B cell (primary cell): ENCODE measurements around the gene GRID1. TPM values are rescaled to one million over a fixed set of nuclear protein-coding genes. Genes with fewer than 3 reads are reported as not detected.

Source experiments
- ATAC-seq: fragments of 200-7000 bp; cut with Tn5 transposase; one replicate; pipeline ENCODE4 v1.10.0; 2021; ENCODE audit warnings: low read depth, mild to moderate bottlenecking, moderate number of reproducible peaks, moderate library complexity
- CTCF ChIA-PET: fragments of 350-600 bp; sonication (Branson Sonifier 250); formaldehyde crosslinking; loops from one replicate; lab custom pipeline; 2021; ENCODE audit warnings: antibody characterized with exemption, inconsistent platforms; lab: Charles Lee
- POLR2A ChIA-PET: fragments of 350-600 bp; sonication (Branson Sonifier 250); formaldehyde crosslinking; loops from one replicate; lab custom pipeline; 2021; ENCODE audit warnings: antibody characterized with exemption; lab: Charles Lee
- DNase-seq: peaks from one replicate; pipeline ENCODE4 v3.0.0; 2013
- H2AFZ ChIP-seq: 2 replicates; pipeline ENCODE4 v1.6.1; 2012; ENCODE audit warnings: mild to moderate bottlenecking, low read depth, low read length; ENCODE audit not compliant: insufficient read depth, poor library complexity, severe bottlenecking
- H3K27ac ChIP-seq, 2 donors: 1 replicate in 1 of 2; 2 replicates in 1 of 2; pipeline ENCODE4 v1.5.1; 2012 to 2013; ENCODE audit warnings: low read length in 2 of 2, mild to moderate bottlenecking in 2 of 2, moderate library complexity in 1 of 2
- H3K27me3 ChIP-seq, 4 experiments: fragments of 200-600 bp in 1 of 4; sonication (generic) in 1 of 4; replicated peaks in 1 of 4; 1 replicate in 2 of 4; 2 replicates in 2 of 4; pipeline versions ENCODE4 v1.6.1 to v1.7.0; 2013 to 2016; ENCODE audit warnings: low read length in 3 of 4, mild to moderate bottlenecking in 2 of 4, mixed read lengths in 1 of 4, moderate library complexity in 1 of 4; ENCODE audit not compliant: insufficient read depth in 4 of 4, control insufficient read depth in 3 of 4; ENCODE audit errors: control extremely low read depth in 1 of 4
- H3K36me3 ChIP-seq, 2 experiments: replicated peaks in 1 of 2; 1 replicate in 1 of 2; 2 replicates in 1 of 2; pipeline versions ENCODE4 v1.6.1 to v1.7.1; 2013; ENCODE audit warnings: low read length in 1 of 2; ENCODE audit not compliant: insufficient read depth in 2 of 2, control insufficient read depth in 1 of 2; ENCODE audit errors: control extremely low read depth in 1 of 2, extremely low read depth in 1 of 2
- H3K4me1 ChIP-seq, 2 donors: fragments of 200-600 bp in 1 of 2; sonication (generic) in 1 of 2; 1 replicate in 1 of 2; 2 replicates in 1 of 2; pipeline versions ENCODE4 v1.5.1 to v1.6.1; 2013 to 2017; ENCODE audit warnings: low read length in 2 of 2; ENCODE audit not compliant: control insufficient read depth in 2 of 2, insufficient read depth in 2 of 2
- H3K4me2 ChIP-seq: replicated peaks from 2 replicates; pipeline ENCODE3; 2012; ENCODE audit warnings: mild to moderate bottlenecking, low read depth, low read length; ENCODE audit not compliant: poor library complexity, severe bottlenecking
- H3K4me3 ChIP-seq, 5 experiments: fragments of 200-600 bp in 1 of 5; sonication (generic) in 1 of 5; 1 replicate in 3 of 5; 2 replicates in 2 of 5; pipeline versions ENCODE4 v1.5.1 to v1.7.0; 2011 to 2016; ENCODE audit warnings: low read length in 4 of 5, mild to moderate bottlenecking in 4 of 5, low read depth in 2 of 5, control low read depth in 1 of 5, moderate library complexity in 1 of 5; ENCODE audit not compliant: insufficient read depth in 1 of 5; ENCODE audit errors: control extremely low read depth in 1 of 5, extremely low read depth in 1 of 5
- H3K79me2 ChIP-seq: fragments of 200-600 bp; sonication (generic); one replicate; pipeline ENCODE4 v1.6.0; 2016; ENCODE audit warnings: low read length; ENCODE audit not compliant: control insufficient read depth, insufficient read depth
- H3K9ac ChIP-seq: fragments of 200-600 bp; sonication (generic); 2 replicates; pipeline ENCODE4 v1.6.1; 2017; ENCODE audit warnings: mild to moderate bottlenecking, low read length, moderate library complexity
- H3K9me3 ChIP-seq, 3 donors: one replicate each; pipeline versions ENCODE4 v1.6.1 to v1.7.1; 2013; ENCODE audit warnings: low read length in 2 of 3; ENCODE audit not compliant: control insufficient read depth in 2 of 3, insufficient read depth in 1 of 3; ENCODE audit errors: control extremely low read depth in 1 of 3
- H4K20me1 ChIP-seq: 2 replicates; pipeline ENCODE4 v1.6.0; 2012; ENCODE audit warnings: mild to moderate bottlenecking, low read length; ENCODE audit not compliant: insufficient read depth, control insufficient read depth, poor library complexity, severe bottlenecking
- H3K27ac Mint-ChIP-seq: one replicate; pipeline ENCODE4 v1.8.0; 2021; ENCODE audit warnings: mixed read lengths
- H3K27me3 Mint-ChIP-seq: one replicate; pipeline ENCODE4 v1.8.0; 2021; ENCODE audit warnings: mixed read lengths
- H3K4me1 Mint-ChIP-seq: one replicate; pipeline ENCODE4 v1.8.0; 2021; ENCODE audit warnings: mixed read lengths
- H3K4me3 Mint-ChIP-seq: one replicate; pipeline ENCODE4 v1.8.0; 2021; ENCODE audit warnings: mixed read lengths
- H3K9me3 Mint-ChIP-seq: one replicate; pipeline ENCODE4 v1.8.0; 2022; ENCODE audit warnings: mixed read lengths; ENCODE audit not compliant: insufficient read depth
- EZH2 ChIP-seq: IDR thresholded peaks from 2 replicates; pipeline ENCODE4 v1.6.1; 2012; ENCODE audit warnings: borderline replicate concordance, low read depth, mild to moderate bottlenecking, moderate library complexity, low read length; ENCODE audit not compliant: insufficient read depth, poor library complexity, severe bottlenecking
- WGBS: methylation state at CpG from one replicate; pipeline ENCODE4 v1.1.5; 2013; ENCODE audit warnings: missing lambda C conversion rate; ENCODE audit not compliant: insufficient coverage; 5-methylcytosine and 5-hydroxymethylcytosine counted together
- intact Hi-C: fragments of 100-400 bp; cut with micrococcal nuclease; formaldehyde crosslinking; loops from one replicate; pipeline ENCODE4 v1.10.0; 2022
- polyA plus RNA-seq: library from polyadenylated mRNA; depleted of rRNA; stranded (reverse); fragments of >200 nt; gene quantifications from 2 replicates; pipeline ENCODE4 v1.2.3, GENCODE V29; 2012
- total RNA-seq, 2 donors: library from RNA; stranded (reverse); fragments of 120-200 nt in 1 of 2; gene quantifications; 1 replicate in 1 of 2; 2 replicates in 1 of 2; pipeline versions ENCODE4 v1.2.3 to v1.2.4, GENCODE V29; 2013 to 2022
- TF ChIP-seq, protein P1 (sequence below): fragments of 200-600 bp; IDR thresholded peaks from one replicate; pipeline ENCODE4 v1.8.0; 2022; ENCODE audit warnings: antibody characterized with exemption, mild to moderate bottlenecking

GRID1 gene
- total and polyA plus RNA-seq, 2 donors (not counting 1 experiment from before 2014, with no cell fraction given) = not detected

GRCh38 chr10:85612378-85612775 lies 754.2 kb downstream of the GRID1 start:
- POLR2A ChIA-PET = no interaction called here
- intact Hi-C loops = no loop called here

GRCh38 chr10:85611746-85612377 lies 754.7 kb downstream of the GRID1 start:
- no peaks in the 10 kb centered on the region for H3K9me3 ChIP-seq
- Mint-ChIP-seq H3K4me1 (peaks cover 10% of the 10 kb centered on the region), H3K9me3 (no peaks in the 10 kb centered on the region), H3K4me3 (peak overlapping the region; percentile 13), H3K27me3 (no peaks in the 10 kb centered on the region), H3K27ac (no peak overlapping the region)
- H4K20me1 ChIP-seq = no peaks in the 10 kb centered on the region
- H3K27ac ChIP-seq = no peak overlapping the region
- no peak for ATAC-seq
- H3K9ac ChIP-seq = no peak overlapping the region
- intact Hi-C loops = no loop called here
- peaks cover 0 to 10% of the 10 kb centered on the region in 2 donors for H3K4me1 ChIP-seq
- DNase-seq = no peak
- no peak for TF ChIP-seq EZH2
- TF ChIP-seq, protein P1, sequence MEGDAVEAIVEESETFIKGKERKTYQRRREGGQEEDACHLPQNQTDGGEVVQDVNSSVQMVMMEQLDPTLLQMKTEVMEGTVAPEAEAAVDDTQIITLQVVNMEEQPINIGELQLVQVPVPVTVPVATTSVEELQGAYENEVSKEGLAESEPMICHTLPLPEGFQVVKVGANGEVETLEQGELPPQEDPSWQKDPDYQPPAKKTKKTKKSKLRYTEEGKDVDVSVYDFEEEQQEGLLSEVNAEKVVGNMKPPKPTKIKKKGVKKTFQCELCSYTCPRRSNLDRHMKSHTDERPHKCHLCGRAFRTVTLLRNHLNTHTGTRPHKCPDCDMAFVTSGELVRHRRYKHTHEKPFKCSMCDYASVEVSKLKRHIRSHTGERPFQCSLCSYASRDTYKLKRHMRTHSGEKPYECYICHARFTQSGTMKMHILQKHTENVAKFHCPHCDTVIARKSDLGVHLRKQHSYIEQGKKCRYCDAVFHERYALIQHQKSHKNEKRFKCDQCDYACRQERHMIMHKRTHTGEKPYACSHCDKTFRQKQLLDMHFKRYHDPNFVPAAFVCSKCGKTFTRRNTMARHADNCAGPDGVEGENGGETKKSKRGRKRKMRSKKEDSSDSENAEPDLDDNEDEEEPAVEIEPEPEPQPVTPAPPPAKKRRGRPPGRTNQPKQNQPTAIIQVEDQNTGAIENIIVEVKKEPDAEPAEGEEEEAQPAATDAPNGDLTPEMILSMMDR = no peak
- POLR2A ChIA-PET = no interaction called here
- no peak overlapping the region for H3K4me3 ChIP-seq
- no peak overlapping the region for H3K4me2 ChIP-seq
- CTCF ChIA-PET = no interaction called here
- H3K27me3 ChIP-seq = no peaks in the 10 kb centered on the region
- no peak overlapping the region for H2AFZ ChIP-seq
- no peaks in the 10 kb centered on the region for H3K36me3 ChIP-seq
- no peaks in the 10 kb centered on the region for H3K79me2 ChIP-seq
- 75% methylated on average over 6 of the region's 7 CpGs for WGBS

More at GRCh38 chr10:85612378-85612775, 754.2 kb downstream of the GRID1 start:
- CTCF ChIA-PET = no interaction called here
- DNase-seq (peak; percentile 20), ATAC-seq (peak; percentile 60)
- Mint-ChIP-seq H3K27me3 (no peaks in the 10 kb centered on the region), H3K4me1 (peaks cover 10% of the 10 kb centered on the region), H3K27ac (no peak overlapping the region), H3K9me3 (no peaks in the 10 kb centered on the region), H3K4me3 (peak overlapping the region; percentile 14)
- Histone ChIP-seq H3K9ac (no peak overlapping the region), H3K4me3 (no peak overlapping the region), H3K27me3 (no peaks in the 10 kb centered on the region), H3K4me1 (peaks cover 0 to 10% of the 10 kb centered on the region in 2 donors), H3K36me3 (no peaks in the 10 kb centered on the region), H3K27ac (no peak overlapping the region), H2AFZ (no peak overlapping the region), H4K20me1 (no peaks in the 10 kb centered on the region), H3K79me2 (no peaks in the 10 kb centered on the region), H3K9me3 (no peaks in the 10 kb centered on the region), H3K4me2 (peak overlapping the region; percentile 12)
- TF ChIP-seq EZH2 = no peak
- TF ChIP-seq, protein P1 = no peak
- no CpG with 5 or more reads among the region's 3 CpGs for WGBS
